ENCODE results near the gene OPRM1.

Gene OPRM1

DNA sequence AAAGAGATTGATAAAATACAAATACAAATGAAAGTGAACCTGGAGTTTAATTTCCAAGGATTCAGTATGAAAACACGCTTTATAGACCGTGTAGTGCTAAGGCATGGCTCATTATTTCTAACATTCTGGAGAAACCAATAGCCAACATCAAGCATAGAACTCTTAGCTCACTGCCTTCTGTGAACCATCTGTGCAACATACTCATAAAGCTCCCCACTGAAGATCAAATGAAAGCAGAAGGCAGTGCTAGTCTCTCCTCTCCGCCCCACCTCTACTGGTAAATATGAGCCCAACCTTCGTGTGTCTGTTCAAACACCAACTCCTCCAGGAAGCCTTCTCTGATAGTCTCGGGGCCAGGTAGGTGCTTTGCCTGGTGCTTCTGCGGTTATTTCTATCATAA lies 163.9 kb downstream of the OPRM1 start:
- DNase-seq (ENCODE audit: low read depth) = no peak

DNA sequence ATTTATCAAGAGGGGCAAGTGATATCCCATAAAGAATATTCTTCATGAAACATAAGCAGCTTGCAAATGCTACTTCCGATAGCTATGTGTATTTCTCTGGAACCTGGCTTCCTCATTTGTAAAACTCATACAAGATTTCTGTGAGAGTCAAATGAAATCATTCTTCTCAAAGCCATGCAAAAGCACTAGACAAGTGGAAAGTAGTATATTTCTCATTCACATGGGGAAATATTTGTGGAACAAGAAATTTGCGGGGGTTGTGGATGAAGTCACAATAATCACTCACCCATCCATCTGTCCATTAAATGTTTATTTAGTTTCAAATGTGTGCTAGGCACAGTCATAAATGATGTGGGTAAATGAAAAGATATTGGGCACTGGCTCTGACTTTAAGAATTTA lies 167.1 kb downstream of the OPRM1 start:
- no peak for DNase-seq (ENCODE audit: low read depth)

DNA sequence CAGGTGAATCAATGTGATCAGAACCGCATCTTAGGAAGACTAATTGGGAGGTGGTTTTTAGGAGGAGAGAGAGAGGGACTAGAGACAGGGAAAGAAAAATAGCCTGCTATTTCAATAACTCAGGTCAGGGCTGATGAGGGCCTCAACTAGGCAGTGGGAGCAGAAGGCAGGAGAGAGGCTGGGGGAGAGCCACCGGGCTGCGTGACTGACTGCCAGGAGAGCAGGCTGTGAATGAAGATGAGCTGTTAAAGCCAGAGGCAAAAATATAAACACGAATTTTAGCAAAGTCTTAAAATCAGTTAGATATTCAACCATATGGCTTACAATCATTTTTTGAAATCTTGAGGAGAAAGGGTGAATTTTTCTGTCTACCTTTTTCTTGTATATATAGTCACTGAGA lies 168.0 kb downstream of the OPRM1 start:
- DNase-seq (ENCODE audit: low read depth) = no peak

- DNase-seq (ENCODE audit: low read depth) = no peak
Measured at GRCh38 chr6:154209555-154209954, 170.5 kb downstream of the OPRM1 start.

GRCh38 chr6:154210678-154211077 lies 171.6 kb downstream of the OPRM1 start:
- no peak for DNase-seq (ENCODE audit: low read depth)

DNA sequence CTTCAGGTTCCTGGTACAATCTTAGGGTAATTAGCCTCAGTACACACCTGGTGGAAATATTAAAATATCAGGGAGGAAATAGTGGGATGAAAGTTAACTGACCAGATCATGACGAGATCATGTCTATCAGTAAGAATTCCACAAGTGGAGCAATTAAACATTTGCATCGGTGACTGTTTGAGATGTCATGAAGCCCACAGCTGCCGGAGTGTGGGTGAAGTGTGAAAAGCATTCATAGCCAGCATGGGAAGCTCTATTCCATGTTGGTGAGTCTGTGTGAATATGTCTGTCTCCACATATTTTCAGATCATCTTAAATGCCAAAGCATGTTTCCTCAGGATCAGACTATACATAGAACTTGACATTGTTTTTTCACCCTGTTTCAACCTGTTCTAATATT lies 174.7 kb downstream of the OPRM1 start:
- DNase-seq (ENCODE audit: low read depth) = no peak

DNA sequence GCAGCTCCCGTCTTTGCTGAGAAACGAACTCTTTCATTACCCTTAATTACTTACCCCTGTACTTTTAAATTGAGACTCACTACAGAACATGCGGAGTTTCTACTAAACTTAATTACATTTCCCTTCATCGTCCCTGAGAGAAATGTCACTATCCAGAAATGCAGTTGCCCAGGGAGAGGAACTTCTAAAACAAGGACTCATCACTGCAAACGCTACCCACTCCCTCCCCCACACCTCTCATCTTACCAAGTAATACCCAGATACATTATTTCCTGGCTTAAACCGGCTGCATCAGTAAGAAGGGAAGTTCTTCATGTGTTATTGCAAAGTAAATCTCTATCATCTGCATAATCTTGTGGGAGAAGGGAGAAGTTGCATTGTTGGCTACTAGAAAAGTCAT lies 179.3 kb downstream of the OPRM1 start:
- DNase-seq (ENCODE audit: low read depth) = no peak

DNA sequence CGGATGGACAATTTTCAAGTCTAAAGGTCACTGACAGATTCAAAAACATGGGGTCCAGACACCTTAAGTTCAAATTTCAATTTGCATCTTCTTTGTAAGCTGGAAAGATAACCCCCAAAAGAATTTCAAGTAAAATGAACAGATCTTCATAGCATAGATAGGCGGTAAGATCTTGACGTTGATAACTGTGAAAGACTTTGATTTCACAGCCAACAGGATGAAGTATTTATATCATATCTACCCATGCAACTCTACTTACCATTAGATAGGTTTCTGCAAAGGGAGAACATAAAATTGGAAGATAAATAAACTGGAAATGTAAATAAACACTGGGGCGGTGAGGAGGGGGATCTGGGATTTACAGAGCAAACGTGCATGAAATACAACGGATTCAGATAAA lies 179.7 kb downstream of the OPRM1 start:
- DNase-seq (ENCODE audit: low read depth) = no peak

GRCh38 chr6:154219250-154219649 lies 180.2 kb downstream of the OPRM1 start:
- DNase-seq (ENCODE audit: low read depth) = no peak

DNA sequence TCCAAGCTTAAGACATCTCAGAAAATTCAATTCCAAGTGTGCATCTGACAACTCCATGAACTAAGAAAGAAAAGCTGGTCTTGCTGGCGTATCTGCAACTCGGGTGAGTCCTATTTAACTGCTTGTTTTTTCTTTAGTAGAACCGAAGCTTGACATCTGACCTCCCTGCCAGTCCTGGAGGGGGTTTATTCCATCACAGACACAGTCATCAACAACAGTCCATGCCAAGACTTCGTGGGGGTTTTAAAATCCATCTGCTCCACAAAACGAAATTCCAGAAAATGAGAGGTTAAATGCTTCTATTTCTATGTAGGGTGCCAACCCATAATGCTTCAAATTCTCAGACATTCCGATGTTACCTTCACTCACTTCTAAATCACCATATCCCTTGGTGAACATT lies 183.7 kb downstream of the OPRM1 start:
- no peak for DNase-seq (ENCODE audit: low read depth)

DNA sequence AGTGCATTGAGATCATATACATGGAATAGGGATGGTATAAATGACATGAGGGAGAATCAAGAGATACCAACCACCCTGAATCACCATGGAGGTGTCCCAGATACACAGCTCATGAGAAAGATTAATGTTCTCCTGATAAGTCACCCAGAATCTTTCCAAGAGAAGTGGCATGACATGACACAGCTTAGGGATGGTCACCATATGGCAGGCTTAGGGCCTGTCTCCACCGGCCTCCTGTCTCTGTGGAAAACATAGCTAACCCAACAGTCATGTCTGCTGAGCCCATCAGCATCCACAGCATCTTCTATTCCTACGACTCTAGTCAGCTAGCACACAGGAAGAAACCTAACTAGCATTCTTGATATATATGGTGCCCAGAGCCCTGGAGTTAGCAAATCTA lies 184.3 kb downstream of the OPRM1 start:
- no peak for DNase-seq (ENCODE audit: low read depth)

- DNase-seq (ENCODE audit: low read depth) = no peak
Measured at GRCh38 chr6:154226461-154226860, 187.4 kb downstream of the OPRM1 start.

DNA sequence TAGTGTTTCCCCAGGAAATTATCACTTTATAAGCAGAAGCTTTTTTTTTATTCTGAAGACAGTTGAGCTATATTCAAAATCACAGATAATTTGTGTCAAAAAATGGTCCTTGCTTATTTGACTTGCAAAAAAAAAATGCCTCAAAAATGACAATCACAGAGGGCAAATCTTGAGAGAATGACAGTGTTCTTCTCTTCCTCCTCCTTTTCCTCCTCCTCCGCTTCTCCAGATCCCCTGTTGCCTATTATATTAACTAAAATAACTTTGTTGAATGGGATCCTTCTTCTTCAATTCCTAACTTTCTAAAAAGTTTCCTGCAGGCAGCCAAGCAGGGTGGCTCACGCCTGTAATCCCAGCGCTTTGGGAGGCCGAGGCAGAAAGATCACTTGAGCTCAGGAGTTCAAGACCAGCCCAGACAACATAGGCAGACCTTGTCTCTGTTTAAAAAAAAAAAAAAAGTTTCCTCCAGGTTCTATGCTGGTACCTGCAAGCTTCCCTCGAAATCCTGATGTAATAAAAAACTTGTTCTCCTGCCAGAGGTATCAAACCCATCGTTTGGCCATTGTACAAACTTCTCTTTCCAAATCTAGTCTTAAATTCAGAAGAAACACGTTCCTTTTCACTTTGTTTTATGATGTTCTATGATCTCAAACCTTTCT lies 189.0 kb downstream of the OPRM1 start:
- DNase-seq (ENCODE audit: low read depth) = no peak

- DNase-seq (ENCODE audit: low read depth) = no peak
Measured at GRCh38 chr6:154228521-154228905, 189.5 kb downstream of the OPRM1 start.

DNA sequence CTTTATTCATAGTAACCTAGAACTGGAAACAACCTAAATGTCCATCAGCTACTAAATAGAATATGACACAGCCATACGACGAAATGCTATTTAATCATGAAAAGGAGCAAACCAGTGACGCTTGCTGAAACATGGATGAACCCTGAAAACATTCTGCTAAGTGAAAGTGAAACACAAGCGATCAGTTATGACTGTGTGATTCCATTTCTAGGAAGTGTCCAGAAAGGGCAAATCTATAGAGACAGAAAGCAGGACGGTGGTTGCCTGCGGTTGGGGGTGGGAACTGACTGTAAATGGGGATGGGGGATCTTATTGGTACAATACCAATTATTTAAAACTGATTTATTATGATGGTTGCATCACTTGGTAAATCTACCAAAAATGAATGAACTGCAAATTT lies 190.7 kb downstream of the OPRM1 start:
- no peak for DNase-seq (ENCODE audit: low read depth)

GRCh38 chr6:154230393-154230792 lies 191.4 kb downstream of the OPRM1 start:
- DNase-seq (ENCODE audit: low read depth) = no peak

DNA sequence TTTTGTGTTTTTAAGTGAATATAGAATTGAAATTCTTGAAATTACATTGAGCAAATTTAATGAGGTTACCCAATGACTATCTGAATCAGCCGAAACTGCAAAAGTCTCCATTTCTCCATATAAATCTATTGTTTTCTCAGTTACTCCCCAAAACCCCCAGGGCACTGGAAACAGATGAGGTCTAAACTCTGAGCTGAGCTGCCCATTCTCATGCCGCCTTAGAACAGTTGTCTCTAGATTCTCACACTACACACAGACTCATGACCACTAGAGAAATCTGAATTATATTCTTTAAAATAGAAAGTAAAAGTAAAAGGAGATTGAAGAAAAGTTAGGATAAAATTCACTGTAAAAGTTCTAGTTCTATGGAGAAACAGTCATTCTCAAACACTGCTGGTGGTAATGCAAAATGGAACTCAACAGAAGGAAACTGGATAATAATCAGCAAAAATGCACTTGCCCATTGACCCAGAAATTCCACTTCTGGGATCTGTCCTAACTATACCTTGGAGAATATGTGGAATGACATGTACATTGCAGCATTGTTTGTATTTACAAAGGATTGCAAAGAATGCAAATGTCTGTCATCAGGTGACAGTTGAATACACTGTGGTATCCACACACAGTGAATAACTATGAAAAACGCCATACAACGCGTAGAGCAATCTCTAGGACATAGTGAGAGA lies 192.0 kb downstream of the OPRM1 start:
- DNase-seq (ENCODE audit: low read depth) = no peak

DNA sequence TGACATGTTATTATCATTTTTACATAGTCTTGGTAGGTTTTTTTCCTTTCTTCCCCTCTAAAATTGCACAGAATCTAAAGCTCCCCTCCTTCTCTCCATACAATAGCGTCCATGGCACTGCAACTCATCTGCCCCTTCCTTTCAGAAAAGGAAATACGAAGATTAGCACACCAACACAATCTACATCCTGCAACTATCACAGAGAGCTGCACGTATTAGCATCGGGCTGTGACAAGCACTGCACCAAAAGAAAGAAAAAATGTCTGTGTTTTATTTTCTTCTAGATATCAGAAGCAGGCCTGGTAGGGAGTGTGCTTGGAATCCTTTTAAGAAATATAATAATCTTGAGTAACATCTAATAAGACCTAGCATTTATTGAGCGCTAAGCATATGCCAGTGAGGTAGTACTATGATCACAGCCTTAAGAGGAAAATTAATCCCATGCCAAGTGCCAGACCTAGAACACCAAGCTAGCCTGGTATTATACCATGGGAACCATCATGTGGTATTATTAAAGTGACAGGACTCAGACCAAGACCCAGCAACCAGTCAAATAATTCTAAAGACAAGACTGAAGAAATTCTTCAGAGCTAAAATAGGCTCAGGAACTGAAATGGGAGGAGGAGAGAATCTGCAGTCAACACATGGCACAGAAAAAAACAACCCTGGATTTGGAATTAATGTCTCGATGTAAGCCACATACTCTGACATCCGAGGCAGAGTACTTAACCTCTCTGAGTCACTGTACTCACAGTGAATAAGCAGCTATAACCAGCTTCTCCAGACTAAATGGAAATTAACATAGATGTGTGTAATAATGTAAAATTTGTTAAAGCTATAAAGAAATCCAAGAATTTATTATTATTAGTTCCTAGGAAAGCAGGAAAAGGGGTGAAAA lies 193.2 kb downstream of the OPRM1 start:
- no peak for DNase-seq (ENCODE audit: low read depth)

DNA sequence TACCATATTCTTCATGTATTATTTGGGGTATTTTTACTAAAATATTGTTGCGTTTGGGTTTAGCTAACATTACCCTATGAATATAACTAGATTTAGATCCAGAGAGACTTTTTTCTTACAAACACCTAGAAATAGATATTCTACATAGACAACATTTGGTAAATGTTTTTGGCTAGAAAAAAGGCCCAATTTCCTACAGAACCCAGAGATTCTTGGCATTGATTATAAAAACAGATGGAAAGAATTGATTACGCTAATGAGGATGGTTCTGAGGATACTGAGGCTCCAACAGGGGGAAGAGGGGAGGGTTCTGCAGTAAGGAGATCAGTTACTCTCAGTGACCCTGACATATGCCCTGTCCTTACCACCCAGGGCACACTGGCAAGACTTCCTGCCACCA lies 194.3 kb downstream of the OPRM1 start:
- no peak for DNase-seq (ENCODE audit: low read depth)

- no peak for DNase-seq (ENCODE audit: low read depth)
Measured at GRCh38 chr6:154234019-154234772, 195.2 kb downstream of the OPRM1 start.

DNA sequence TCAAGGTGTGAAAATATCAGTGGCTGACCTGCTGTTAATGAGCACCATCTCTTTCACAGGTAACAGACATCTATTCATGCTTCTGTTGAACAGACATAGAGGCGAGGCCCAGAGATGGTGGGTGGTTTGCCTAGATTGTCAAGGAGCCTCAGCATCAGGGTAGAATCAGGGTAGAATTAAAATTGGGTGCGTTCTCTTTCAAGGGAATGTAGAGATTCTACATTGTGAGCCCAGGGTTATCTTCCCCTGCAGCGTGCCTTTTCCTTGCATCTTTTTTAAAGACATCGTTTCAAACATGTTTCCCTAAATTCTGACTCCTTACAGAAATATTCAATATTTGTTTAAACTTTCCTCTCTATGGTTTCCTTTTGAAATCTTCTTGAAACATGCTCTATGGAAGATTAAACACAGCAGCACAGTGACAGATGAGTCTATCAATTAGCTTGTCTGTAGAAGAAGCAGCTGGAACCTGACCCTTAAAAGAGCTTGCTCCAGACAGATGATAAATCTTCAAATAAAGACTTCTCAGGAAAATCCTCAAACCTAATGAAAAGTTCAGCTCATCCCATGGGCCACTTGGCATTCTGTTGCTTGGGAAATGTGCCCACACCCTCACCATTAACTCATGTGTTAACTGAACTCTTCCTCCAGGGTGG lies 197.7 kb downstream of the OPRM1 start:
- no peak for DNase-seq (ENCODE audit: low read depth)

DNA sequence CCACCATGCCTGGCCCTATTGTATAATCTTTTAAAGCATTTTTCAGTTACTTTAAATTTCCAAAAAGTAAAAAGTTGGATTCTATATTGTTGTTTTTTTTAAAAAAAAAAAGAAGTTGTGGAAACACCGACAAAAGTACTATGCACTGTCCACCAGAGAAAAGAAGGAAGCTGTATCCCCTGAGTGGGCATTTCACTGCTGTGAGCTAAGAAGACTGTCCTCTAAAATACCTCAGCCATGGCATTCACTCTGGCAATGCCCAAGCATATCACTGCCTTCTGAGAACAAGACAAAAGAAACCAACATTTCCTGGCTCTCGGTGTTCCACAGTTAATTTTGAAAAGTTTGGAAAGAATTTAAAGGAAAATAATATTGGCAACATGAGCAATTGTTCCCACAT lies 199.8 kb downstream of the OPRM1 start:
- DNase-seq (ENCODE audit: low read depth) = no peak
